ENCODE results near the gene ADAMTS8. TPM values are rescaled to one million over a fixed set of nuclear protein-coding genes. Genes with fewer than 3 reads are reported as not detected.

ADAMTS8 gene
- total RNA-seq, 2 donors from 2014 or later: 2.5 to 7.8 TPM

DNA sequence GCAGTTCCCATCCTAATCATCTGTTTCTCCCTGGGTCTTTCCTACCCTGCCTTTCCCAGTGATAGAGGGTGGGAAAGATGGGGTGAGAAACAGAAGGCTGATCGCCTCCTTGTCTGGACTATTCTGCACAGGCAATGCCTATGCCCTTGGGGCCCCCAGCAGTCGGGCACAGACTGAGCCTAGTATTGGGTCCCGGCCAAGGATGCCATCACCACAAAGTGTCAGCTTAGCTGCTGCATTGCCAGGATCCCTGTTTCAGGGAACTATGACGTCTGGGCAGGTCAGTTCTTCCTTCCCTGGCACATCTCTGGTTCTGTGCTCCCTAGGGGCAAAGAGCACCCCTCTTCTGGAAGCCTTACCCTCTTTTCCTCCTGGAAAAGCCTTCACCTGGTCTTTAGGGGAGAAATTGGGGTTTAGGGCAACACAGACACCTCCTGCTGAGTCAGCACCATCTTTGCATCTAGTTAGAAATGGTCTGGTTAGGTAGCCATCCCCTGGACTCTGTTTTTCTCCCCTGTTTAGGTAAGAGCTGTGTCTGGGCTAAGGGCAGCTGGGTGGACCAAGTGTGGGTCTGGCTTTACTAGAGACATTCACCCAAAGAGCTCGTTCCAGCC lies 2.1 kb downstream of the ADAMTS8 start:
- no peak for DNase-seq (ENCODE audit: low spot score)
- H3K27me3 ChIP-seq: peaks cover 0 to 4% of the 10 kb centered on the region in 2 donors
- no peaks in the 10 kb centered on the region for H3K9me3 ChIP-seq
- TF ChIP-seq, protein P1, sequence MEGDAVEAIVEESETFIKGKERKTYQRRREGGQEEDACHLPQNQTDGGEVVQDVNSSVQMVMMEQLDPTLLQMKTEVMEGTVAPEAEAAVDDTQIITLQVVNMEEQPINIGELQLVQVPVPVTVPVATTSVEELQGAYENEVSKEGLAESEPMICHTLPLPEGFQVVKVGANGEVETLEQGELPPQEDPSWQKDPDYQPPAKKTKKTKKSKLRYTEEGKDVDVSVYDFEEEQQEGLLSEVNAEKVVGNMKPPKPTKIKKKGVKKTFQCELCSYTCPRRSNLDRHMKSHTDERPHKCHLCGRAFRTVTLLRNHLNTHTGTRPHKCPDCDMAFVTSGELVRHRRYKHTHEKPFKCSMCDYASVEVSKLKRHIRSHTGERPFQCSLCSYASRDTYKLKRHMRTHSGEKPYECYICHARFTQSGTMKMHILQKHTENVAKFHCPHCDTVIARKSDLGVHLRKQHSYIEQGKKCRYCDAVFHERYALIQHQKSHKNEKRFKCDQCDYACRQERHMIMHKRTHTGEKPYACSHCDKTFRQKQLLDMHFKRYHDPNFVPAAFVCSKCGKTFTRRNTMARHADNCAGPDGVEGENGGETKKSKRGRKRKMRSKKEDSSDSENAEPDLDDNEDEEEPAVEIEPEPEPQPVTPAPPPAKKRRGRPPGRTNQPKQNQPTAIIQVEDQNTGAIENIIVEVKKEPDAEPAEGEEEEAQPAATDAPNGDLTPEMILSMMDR (IDR thresholded peaks at IDR 0.05): no peak
- H3K4me3 ChIP-seq: peak overlapping the region in 1 of 2 donors; percentile 55
- no peaks in the 10 kb centered on the region for H3K36me3 ChIP-seq
- H3K4me1 ChIP-seq: peaks cover 0 to 25% of the 10 kb centered on the region in 2 donors
- H3K27ac ChIP-seq: no peak overlapping the region

DNA sequence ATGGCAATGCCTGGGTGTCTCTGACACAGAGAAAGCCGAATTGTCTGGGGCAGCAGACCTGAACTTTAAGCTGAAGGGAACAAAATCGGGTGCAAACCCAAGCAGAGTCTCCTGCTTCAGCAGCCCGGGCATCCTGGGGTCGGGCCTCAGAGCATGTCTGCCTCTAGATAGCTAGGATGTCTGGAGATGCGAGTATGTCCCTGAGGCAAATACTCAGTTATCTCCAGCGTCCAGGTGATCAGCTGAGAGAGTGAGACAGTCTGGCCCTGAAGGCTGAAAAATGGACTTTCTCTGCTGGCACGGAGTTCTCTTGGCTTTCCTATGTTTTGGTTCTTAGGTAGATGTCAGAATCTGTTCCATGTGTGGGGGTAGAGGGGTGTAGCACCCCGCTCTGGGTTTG lies 3.3 kb downstream of the ADAMTS8 start:
- H3K36me3 ChIP-seq: no peaks in the 10 kb centered on the region
- TF ChIP-seq, protein P1 (IDR thresholded peaks at IDR 0.05): no peak
- H3K27ac ChIP-seq: no peak overlapping the region
- peaks cover 0 to 4% of the 10 kb centered on the region in 2 donors for H3K27me3 ChIP-seq
- no peak for DNase-seq (ENCODE audit: low spot score)
- H3K4me3 ChIP-seq: no peak overlapping the region
- H3K4me1 ChIP-seq: peaks cover 0 to 35% of the 10 kb centered on the region in 2 donors
- no peaks in the 10 kb centered on the region for H3K9me3 ChIP-seq

DNA sequence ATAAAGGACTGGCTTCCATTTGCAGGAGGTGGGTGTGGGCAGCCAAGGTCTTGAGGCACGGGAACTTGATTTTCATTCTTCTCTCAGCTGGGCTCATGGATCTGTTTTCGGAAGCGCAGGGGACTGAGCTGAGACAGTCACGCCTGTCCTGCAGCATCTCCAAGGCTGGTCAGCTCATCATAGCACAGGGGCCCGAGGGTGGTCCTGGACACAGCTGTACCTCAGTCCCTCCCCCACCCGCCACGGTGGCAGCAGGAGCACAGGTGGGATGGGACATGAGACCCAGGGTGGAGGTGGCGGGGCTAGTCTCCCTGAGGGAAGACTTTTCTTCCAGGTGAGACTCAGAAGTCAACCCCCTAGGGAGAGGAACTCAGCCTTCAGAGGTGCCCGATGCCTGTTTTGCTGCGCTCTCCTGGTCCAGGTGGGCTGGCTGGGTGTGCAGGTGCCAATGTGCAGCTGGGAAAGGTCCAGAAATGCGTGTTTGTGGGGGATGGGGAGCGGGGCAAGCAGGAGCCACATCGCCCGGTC lies 3.7 kb downstream of the ADAMTS8 start:
- peaks cover 0 to 4% of the 10 kb centered on the region in 2 donors for H3K27me3 ChIP-seq
- no peak for DNase-seq (ENCODE audit: low spot score)
- TF ChIP-seq, protein P1 (IDR thresholded peaks at IDR 0.05): no peak
- no peak overlapping the region for H3K27ac ChIP-seq
- no peaks in the 10 kb centered on the region for H3K9me3 ChIP-seq
- peaks cover 0 to 35% of the 10 kb centered on the region in 2 donors for H3K4me1 ChIP-seq
- H3K4me3 ChIP-seq: no peak overlapping the region
- H3K36me3 ChIP-seq: no peaks in the 10 kb centered on the region

DNA sequence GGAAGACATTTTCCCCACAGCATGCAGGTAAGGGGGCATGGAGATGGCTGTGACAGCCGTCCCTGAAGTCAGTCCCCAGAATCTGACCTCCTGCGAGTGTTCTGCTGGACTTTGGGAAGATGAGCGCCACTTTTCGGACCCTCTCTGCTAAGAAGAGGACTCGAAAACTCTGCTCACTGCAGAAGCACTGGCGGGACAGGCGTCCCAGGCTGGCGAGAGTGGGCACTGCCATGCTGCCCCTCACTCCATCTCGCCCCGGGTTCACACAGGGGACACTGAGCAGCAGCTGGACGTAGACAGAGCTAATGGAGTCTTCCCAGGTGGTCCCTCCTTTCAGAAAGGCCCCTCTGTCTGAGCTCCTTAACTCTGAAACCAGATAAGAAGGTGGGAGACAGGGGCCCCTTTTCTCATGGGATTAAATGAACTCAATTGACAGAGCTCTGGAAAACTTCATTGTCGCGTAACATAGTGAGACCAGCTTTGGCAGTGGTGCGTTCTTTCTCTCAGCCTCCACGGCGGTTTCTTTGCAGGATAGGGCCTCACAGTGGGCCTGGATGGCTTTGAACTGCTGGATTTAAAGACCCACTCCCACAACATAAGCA lies 4.8 kb downstream of the ADAMTS8 start:
- Histone ChIP-seq H3K36me3 (no peaks in the 10 kb centered on the region), H3K4me3 (no peak overlapping the region), H3K9me3 (no peaks in the 10 kb centered on the region), H3K27ac (no peak overlapping the region), H3K27me3 (peaks cover 0 to 4% of the 10 kb centered on the region in 2 donors), H3K4me1 (peaks cover 0 to 37% of the 10 kb centered on the region in 2 donors)
- TF ChIP-seq, protein P1 (IDR thresholded peaks at IDR 0.05): no peak
- no peak for DNase-seq (ENCODE audit: low spot score)

DNA sequence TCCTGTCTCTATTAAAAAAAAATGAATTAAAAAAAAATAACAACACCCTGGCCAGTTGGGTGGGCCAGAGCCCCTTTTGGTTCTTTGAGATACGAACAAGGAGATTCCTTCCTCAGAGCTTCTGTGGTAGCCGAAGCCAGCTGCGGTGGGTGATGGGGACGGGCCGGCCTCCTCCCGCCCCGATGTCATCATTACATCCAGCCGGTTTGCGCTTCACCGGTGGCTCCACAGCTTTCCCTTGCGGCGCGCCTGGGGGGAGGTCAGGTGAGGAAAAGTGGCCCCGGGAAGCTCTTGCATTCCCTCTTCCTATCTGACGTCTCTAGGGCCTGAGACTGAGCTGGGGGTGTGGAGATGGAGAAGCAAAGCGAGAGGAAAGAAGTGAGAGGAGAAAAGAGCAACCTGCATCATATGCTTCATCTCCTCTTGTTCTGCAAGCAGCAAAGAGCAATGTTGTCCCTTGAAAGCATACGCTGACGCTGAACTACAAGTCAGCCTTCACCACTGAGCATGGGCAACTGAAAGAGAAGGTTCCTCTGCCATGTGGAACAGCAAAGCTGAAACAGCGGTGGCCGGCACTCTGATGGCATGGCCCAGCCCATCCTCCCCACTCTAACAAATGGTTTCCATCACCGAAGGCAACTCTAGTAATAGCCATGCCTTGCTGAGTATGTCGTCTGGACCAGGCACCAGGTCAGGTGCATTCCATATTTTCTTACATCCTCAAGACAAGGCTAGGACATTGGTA lies 6.0 kb downstream of the ADAMTS8 start:
- no peak for DNase-seq (ENCODE audit: low spot score)
- Histone ChIP-seq H3K27me3 (no peaks in the 10 kb centered on the region), H3K4me1 (peaks cover 0 to 34% of the 10 kb centered on the region in 2 donors), H3K36me3 (no peaks in the 10 kb centered on the region), H3K27ac (no peak overlapping the region), H3K9me3 (no peaks in the 10 kb centered on the region), H3K4me3 (no peak overlapping the region)
- TF ChIP-seq, protein P1 (IDR thresholded peaks at IDR 0.05): no peak

Measured in right atrium auricular region (tissue), 2 donors.